Neural progenitor cell (in vitro differentiated cells): ENCODE results near the gene R3HDM1. TPM values are rescaled to one million over a fixed set of nuclear protein-coding genes. Genes with fewer than 3 reads are reported as not detected.
"Not testable (repeated sequence)": the region's sequence is repeated elsewhere in the genome, so short reads cannot be mapped to it uniquely, and the experiment has no call there.

Source experiments
- DNase-seq: peaks from one replicate; pipeline ENCODE4 v3.0.0-alpha.2; 2016; ENCODE audit warnings: low spot score
- H2AFZ ChIP-seq: fragments of 200-600 bp; sonication (generic); replicated peaks from 2 replicates; pipeline ENCODE4 v1.6.1; 2016; ENCODE audit warnings: antibody characterized with exemption
- H3F3A ChIP-seq: fragments of 200-600 bp; sonication (generic); 2 replicates; pipeline ENCODE4 v1.6.1; 2016; ENCODE audit warnings: antibody characterized with exemption, low read depth
- H3K27ac ChIP-seq: fragments of 200-600 bp; sonication (generic); 2 replicates; pipeline ENCODE4 v1.5.1; 2016; ENCODE audit warnings: mild to moderate bottlenecking
- H3K27me3 ChIP-seq: fragments of 200-600 bp; sonication (generic); 2 replicates; pipeline ENCODE4 v1.6.1; 2016; ENCODE audit warnings: mild to moderate bottlenecking, moderate library complexity
- H3K36me3 ChIP-seq: fragments of 200-600 bp; sonication (generic); 2 replicates; pipeline ENCODE4 v1.5.1; 2016
- H3K4me1 ChIP-seq: fragments of 200-600 bp; sonication (generic); 2 replicates; pipeline ENCODE4 v1.6.1; 2016; ENCODE audit warnings: mixed run types
- H3K4me2 ChIP-seq: fragments of 200-600 bp; sonication (generic); 2 replicates; pipeline ENCODE4 v1.6.1; 2016
- H3K4me3 ChIP-seq: fragments of 200-600 bp; sonication (generic); 2 replicates; pipeline ENCODE4 v1.5.1; 2016
- H3K79me2 ChIP-seq: fragments of 200-600 bp; sonication (generic); 2 replicates; pipeline ENCODE4 v1.6.1; 2016; ENCODE audit warnings: low read depth
- H3K9ac ChIP-seq: fragments of 200-600 bp; sonication (generic); 2 replicates; pipeline ENCODE4 v1.6.1; 2016
- H3K9me3 ChIP-seq: fragments of 200-600 bp; sonication (generic); 2 replicates; pipeline ENCODE4 v1.5.1; 2016; ENCODE audit warnings: low read depth
- H4K20me1 ChIP-seq: fragments of 200-600 bp; sonication (generic); 2 replicates; pipeline ENCODE4 v1.6.1; 2016; ENCODE audit warnings: low read depth
- H3K27ac Mint-ChIP-seq: 3 replicates; pipeline ENCODE4 v1.8.0; 2021; ENCODE audit warnings: mixed read lengths
- H3K27me3 Mint-ChIP-seq: 2 replicates; pipeline ENCODE4 v1.8.0; 2022; ENCODE audit warnings: low read depth, mild to moderate bottlenecking, inconsistent platforms, moderate library complexity, mixed read lengths; ENCODE audit not compliant: insufficient read depth
- H3K36me3 Mint-ChIP-seq: 3 replicates; pipeline ENCODE4 v1.8.0; 2021; ENCODE audit warnings: mixed read lengths
- H3K4me1 Mint-ChIP-seq: 3 replicates; pipeline ENCODE4 v1.8.0; 2021; ENCODE audit warnings: mixed read lengths
- H3K4me3 Mint-ChIP-seq: 3 replicates; pipeline ENCODE4 v1.8.0; 2021; ENCODE audit warnings: mild to moderate bottlenecking, moderate library complexity, mixed read lengths
- H3K9me3 Mint-ChIP-seq: 3 replicates; pipeline ENCODE4 v1.8.0; 2020; ENCODE audit warnings: mixed read lengths
- EZH2 ChIP-seq: fragments of 200-600 bp; sonication (generic); IDR thresholded peaks from 2 replicates; pipeline ENCODE4 v1.6.1; 2017; ENCODE audit warnings: antibody characterized with exemption, mild to moderate bottlenecking, moderate library complexity
- EZH2phosphoT487 ChIP-seq: fragments of 200-600 bp; sonication (generic); IDR thresholded peaks from 2 replicates; pipeline ENCODE4 v1.6.1; 2017; ENCODE audit warnings: antibody characterized with exemption
- total RNA-seq: library from RNA; depleted of rRNA; stranded (reverse); fragments of >200 nt; gene quantifications from 2 replicates; pipeline ENCODE4 v1.2.3, GENCODE V29; 2015; ENCODE audit warnings: low replicate concordance
- TF ChIP-seq, protein P1 (sequence below): fragments of 200-600 bp; sonication (generic); IDR thresholded peaks from 2 replicates; pipeline ENCODE4 v1.5.1; 2017; ENCODE audit warnings: antibody characterized with exemption, mild to moderate bottlenecking

R3HDM1 gene
- total RNA-seq, 1 donor from 2014 or later, result 49.4 TPM

DNA sequence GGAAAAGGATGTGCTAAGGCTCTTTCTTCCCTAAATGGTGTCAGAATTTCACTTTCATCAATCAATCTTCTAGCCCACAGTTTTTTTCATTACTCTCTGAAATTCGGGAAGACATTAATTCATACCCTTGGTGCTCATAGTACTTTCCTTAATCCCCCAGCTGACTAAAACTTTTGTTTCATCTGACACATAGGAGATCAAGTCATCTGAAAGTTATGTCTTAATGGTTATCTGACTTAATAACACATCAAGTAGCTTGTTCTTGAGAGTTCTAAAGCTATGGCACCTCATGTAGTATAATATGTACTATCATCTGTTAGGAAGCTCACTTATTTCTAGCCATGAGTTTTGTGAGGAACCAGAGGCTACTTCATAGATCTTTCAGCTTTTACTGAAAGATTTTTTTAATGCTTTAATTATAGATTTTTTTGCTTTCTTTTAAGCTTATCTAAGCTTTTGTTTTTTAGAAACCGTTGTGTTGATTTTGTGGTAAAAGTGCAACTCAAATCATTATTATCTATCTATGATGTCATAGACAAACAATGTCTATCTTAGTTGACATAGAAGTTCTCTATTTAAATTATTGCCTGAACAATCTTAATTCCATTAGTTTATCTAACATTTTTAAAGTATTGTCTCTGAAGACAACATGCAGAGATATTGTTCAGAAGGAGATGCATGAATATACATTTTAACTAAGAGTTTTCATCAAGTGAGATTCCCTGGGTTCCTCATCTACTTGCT lies 116.7 kb downstream of the R3HDM1 start:
- no peaks in the 10 kb centered on the region for H3K9me3 Mint-ChIP-seq
- H3K4me2 ChIP-seq, result no peak overlapping the region
- H4K20me1 ChIP-seq, result no peaks in the 10 kb centered on the region
- no peaks in the 10 kb centered on the region for H3K79me2 ChIP-seq
- H3K27ac Mint-ChIP-seq, result no peak overlapping the region
- H3K4me3 ChIP-seq, result no peak overlapping the region
- H3K4me1 Mint-ChIP-seq, result no peaks in the 10 kb centered on the region
- no peaks in the 10 kb centered on the region for H3K9me3 ChIP-seq
- no peaks in the 10 kb centered on the region for H3K27me3 Mint-ChIP-seq
- no peaks in the 10 kb centered on the region for H3F3A ChIP-seq
- H3K4me1 ChIP-seq, result no peaks in the 10 kb centered on the region
- H3K36me3 ChIP-seq, result peaks cover 15% of the 10 kb centered on the region
- TF ChIP-seq EZH2, result no peak
- TF ChIP-seq EZH2phosphoT487, result no peak
- TF ChIP-seq, protein P1, sequence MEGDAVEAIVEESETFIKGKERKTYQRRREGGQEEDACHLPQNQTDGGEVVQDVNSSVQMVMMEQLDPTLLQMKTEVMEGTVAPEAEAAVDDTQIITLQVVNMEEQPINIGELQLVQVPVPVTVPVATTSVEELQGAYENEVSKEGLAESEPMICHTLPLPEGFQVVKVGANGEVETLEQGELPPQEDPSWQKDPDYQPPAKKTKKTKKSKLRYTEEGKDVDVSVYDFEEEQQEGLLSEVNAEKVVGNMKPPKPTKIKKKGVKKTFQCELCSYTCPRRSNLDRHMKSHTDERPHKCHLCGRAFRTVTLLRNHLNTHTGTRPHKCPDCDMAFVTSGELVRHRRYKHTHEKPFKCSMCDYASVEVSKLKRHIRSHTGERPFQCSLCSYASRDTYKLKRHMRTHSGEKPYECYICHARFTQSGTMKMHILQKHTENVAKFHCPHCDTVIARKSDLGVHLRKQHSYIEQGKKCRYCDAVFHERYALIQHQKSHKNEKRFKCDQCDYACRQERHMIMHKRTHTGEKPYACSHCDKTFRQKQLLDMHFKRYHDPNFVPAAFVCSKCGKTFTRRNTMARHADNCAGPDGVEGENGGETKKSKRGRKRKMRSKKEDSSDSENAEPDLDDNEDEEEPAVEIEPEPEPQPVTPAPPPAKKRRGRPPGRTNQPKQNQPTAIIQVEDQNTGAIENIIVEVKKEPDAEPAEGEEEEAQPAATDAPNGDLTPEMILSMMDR, result no peak
- no peak overlapping the region for H2AFZ ChIP-seq
- peaks cover 25% of the 10 kb centered on the region for H3K36me3 Mint-ChIP-seq
- no peak overlapping the region for H3K4me3 Mint-ChIP-seq
- DNase-seq, result no peak
- no peak overlapping the region for H3K9ac ChIP-seq
- H3K27me3 ChIP-seq, result no peaks in the 10 kb centered on the region
- no peak overlapping the region for H3K27ac ChIP-seq

- H3K4me3 ChIP-seq, result no peak overlapping the region
- no peak overlapping the region for H2AFZ ChIP-seq
- H3K27ac ChIP-seq, result no peak overlapping the region
- H3K36me3 ChIP-seq, result peaks cover 21% of the 10 kb centered on the region
- H3K79me2 ChIP-seq, result no peaks in the 10 kb centered on the region
- Mint-ChIP-seq H3K36me3 (peaks cover 29% of the 10 kb centered on the region), H3K4me3 (no peak overlapping the region), H3K9me3 (no peaks in the 10 kb centered on the region), H3K27ac (no peak overlapping the region), H3K4me1 (no peaks in the 10 kb centered on the region), H3K27me3 (no peaks in the 10 kb centered on the region)
- TF ChIP-seq EZH2phosphoT487 (no peak), EZH2 (no peak)
- TF ChIP-seq, protein P1, result no peak
- H4K20me1 ChIP-seq, result no peaks in the 10 kb centered on the region
- H3K9ac ChIP-seq, result no peak overlapping the region
- no peak for DNase-seq
- no peaks in the 10 kb centered on the region for H3F3A ChIP-seq
- no peaks in the 10 kb centered on the region for H3K27me3 ChIP-seq
- no peaks in the 10 kb centered on the region for H3K9me3 ChIP-seq
- no peak overlapping the region for H3K4me2 ChIP-seq
- no peaks in the 10 kb centered on the region for H3K4me1 ChIP-seq
Observed at GRCh38 chr2:135650721-135651120, 119.4 kb downstream of the R3HDM1 start.

DNA sequence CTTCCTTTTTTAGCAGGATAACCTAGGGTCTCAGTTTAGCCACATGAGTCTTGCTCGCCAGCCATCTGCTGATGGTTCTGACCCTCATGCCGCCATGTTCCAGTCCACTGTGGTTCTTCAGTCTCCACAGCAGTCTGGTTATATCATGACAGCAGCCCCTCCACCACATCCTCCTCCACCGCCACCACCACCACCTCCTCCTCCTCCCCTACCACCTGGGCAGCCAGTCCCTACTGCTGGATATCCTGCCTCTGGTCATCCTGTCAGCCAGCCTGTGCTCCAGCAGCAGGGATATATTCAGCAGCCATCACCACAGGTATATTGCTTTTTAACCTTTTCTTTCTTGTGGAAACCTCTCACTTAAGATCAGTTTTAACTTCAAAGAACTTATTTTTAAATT lies 120.4 kb downstream of the R3HDM1 start:
- peaks cover 32% of the 10 kb centered on the region for H3K36me3 Mint-ChIP-seq
- H3K27me3 Mint-ChIP-seq, result no peaks in the 10 kb centered on the region
- H3K9me3 ChIP-seq, result no peaks in the 10 kb centered on the region
- no peaks in the 10 kb centered on the region for H3K9me3 Mint-ChIP-seq
- no peaks in the 10 kb centered on the region for H3K79me2 ChIP-seq
- no peak overlapping the region for H3K27ac Mint-ChIP-seq
- no peak overlapping the region for H3K9ac ChIP-seq
- H3K4me2 ChIP-seq, result no peak overlapping the region
- no peak for TF ChIP-seq EZH2phosphoT487
- TF ChIP-seq EZH2, result no peak
- TF ChIP-seq, protein P1, result no peak
- no peak overlapping the region for H2AFZ ChIP-seq
- H3K4me1 ChIP-seq, result no peaks in the 10 kb centered on the region
- no peaks in the 10 kb centered on the region for H3K4me1 Mint-ChIP-seq
- H3K4me3 ChIP-seq, result no peak overlapping the region
- DNase-seq, result no peak
- no peak overlapping the region for H3K27ac ChIP-seq
- H3K4me3 Mint-ChIP-seq, result no peak overlapping the region
- H4K20me1 ChIP-seq, result no peaks in the 10 kb centered on the region
- peaks cover 25% of the 10 kb centered on the region for H3K36me3 ChIP-seq
- no peaks in the 10 kb centered on the region for H3F3A ChIP-seq
- no peaks in the 10 kb centered on the region for H3K27me3 ChIP-seq

- H3K27ac ChIP-seq, H2AFZ ChIP-seq, H3K9me3 ChIP-seq, H3K4me1 Mint-ChIP-seq, H3K79me2 ChIP-seq, H3K4me3 ChIP-seq, H3K27me3 Mint-ChIP-seq, H3K9me3 Mint-ChIP-seq, H4K20me1 ChIP-seq, H3K27me3 ChIP-seq, H3F3A ChIP-seq, H3K4me1 ChIP-seq, H3K9ac ChIP-seq, H3K4me3 Mint-ChIP-seq, H3K4me2 ChIP-seq, H3K27ac Mint-ChIP-seq, DNase-seq: not testable (repeated sequence)
- H3K36me3 Mint-ChIP-seq, result peaks cover 31% of the 10 kb centered on the region
- H3K36me3 ChIP-seq, result peaks cover 21% of the 10 kb centered on the region
Observed at GRCh38 chr2:135654239-135654638, 123.0 kb downstream of the R3HDM1 start.
